Measurements from ENCODE around the gene CLMN.

The CLMN gene

GRCh38 chr14:95236221-95236620 lies 83.5 kb downstream of the CLMN start:
- FAIRE-seq, result no peak

GRCh38 chr14:95235767-95236166 lies 83.9 kb downstream of the CLMN start:
- no peak for FAIRE-seq

- no peak for FAIRE-seq
These were observed 84.4 kb downstream of the CLMN start for GRCh38 chr14:95235351-95235750.

- no peak for FAIRE-seq
These were observed 85.3 kb downstream of the CLMN start for GRCh38 chr14:95234426-95234825.

- FAIRE-seq, result no peak
These were observed 85.9 kb downstream of the CLMN start for GRCh38 chr14:95233702-95234241.

- FAIRE-seq, result no peak
These were observed 86.7 kb downstream of the CLMN start for GRCh38 chr14:95232894-95233584.

- no peak for FAIRE-seq
These were observed 87.6 kb downstream of the CLMN start for GRCh38 chr14:95231966-95232633.

- no peak for FAIRE-seq
These were observed 90.0 kb downstream of the CLMN start for GRCh38 chr14:95229749-95230148.

GRCh38 chr14:95228240-95228639 lies 91.5 kb downstream of the CLMN start:
- FAIRE-seq, result no peak

GRCh38 chr14:95227279-95227860 lies 92.3 kb downstream of the CLMN start:
- no peak for FAIRE-seq

GRCh38 chr14:95226801-95227200 lies 92.9 kb downstream of the CLMN start:
- FAIRE-seq, result no peak

- no peak for FAIRE-seq
These were observed 94.3 kb downstream of the CLMN start for GRCh38 chr14:95225251-95225887.

GRCh38 chr14:95222870-95223398 lies 96.8 kb downstream of the CLMN start:
- FAIRE-seq, result no peak

- FAIRE-seq, result no peak
These were observed 97.5 kb downstream of the CLMN start for GRCh38 chr14:95222151-95222631.

GRCh38 chr14:95221531-95221930 lies 98.2 kb downstream of the CLMN start:
- FAIRE-seq, result no peak

GRCh38 chr14:95220663-95221231 lies 99.0 kb downstream of the CLMN start:
- no peak for FAIRE-seq

- no peak for FAIRE-seq
These were observed 101.1 kb downstream of the CLMN start for GRCh38 chr14:95218472-95219193.

GRCh38 chr14:95218006-95218405 lies 101.7 kb downstream of the CLMN start:
- FAIRE-seq, result no peak

GRCh38 chr14:95217391-95217900 lies 102.3 kb downstream of the CLMN start:
- no peak for FAIRE-seq

- FAIRE-seq, result no peak
These were observed 103.7 kb downstream of the CLMN start for GRCh38 chr14:95216008-95216407.

- no peak for FAIRE-seq
These were observed 104.5 kb downstream of the CLMN start for GRCh38 chr14:95215094-95215725.

All from TTC549 (cell line).